ENCODE measurements around the gene DOCK4. TPM values are rescaled to one million over a fixed set of nuclear protein-coding genes. Genes with fewer than 3 reads are reported as not detected.

DOCK4 gene
- total RNA-seq, 4 donors from 2014 or later: 12.7 to 28.4 (median 19.5) TPM

GRCh38 chr7:111823826-111824225 lies 382.4 kb downstream of the DOCK4 start:
- Histone ChIP-seq H3K27ac (no peak overlapping the region), H3K4me1 (no peaks in the 10 kb centered on the region), H3K9me3 (no peaks in the 10 kb centered on the region), H3K27me3 (no peaks in the 10 kb centered on the region), H3K36me3 (no peaks in the 10 kb centered on the region), H3K4me3 (no peak overlapping the region)
- 82 to 89% methylated on average over 4 of the region's 4 CpGs for WGBS, 2 donors (ENCODE audit: low coverage in 1 of 2)
- intact Hi-C loops (cut with DNase I; ENCODE audit: low total_unique reads): no loop called here
- in situ Hi-C loops (cut with MboI; ENCODE audit: low pct_ligation_motif_present in 1 of 4, low pct_unique_long_range_greater_than_20kb in 1 of 4, low sequenced_read_pairs in 3 of 4): no loop called here
- DNase-seq: no peak
- TF ChIP-seq POLR2AphosphoS5 (IDR thresholded peaks at IDR 0.05) (no peak), POLR2A (IDR thresholded peaks at IDR 0.05) (no peak), CTCF (IDR thresholded peaks at IDR 0.05) (no peak), EP300 (IDR thresholded peaks at IDR 0.05; ENCODE audit: low read depth) (no peak)

- TF ChIP-seq CTCF (IDR thresholded peaks at IDR 0.05): no peak
- TF ChIP-seq POLR2AphosphoS5 (IDR thresholded peaks at IDR 0.05): no peak
- TF ChIP-seq POLR2A (IDR thresholded peaks at IDR 0.05): no peak
- TF ChIP-seq EP300 (IDR thresholded peaks at IDR 0.05; ENCODE audit: low read depth): no peak
- H3K4me1 ChIP-seq: no peaks in the 10 kb centered on the region
- DNase-seq: no peak
- no peaks in the 10 kb centered on the region for H3K9me3 ChIP-seq
- intact Hi-C loops (cut with DNase I; ENCODE audit: low total_unique reads) (no loop called here), in situ Hi-C loops (cut with MboI; ENCODE audit: low pct_ligation_motif_present in 1 of 4, low pct_unique_long_range_greater_than_20kb in 1 of 4, low sequenced_read_pairs in 3 of 4) (no loop called here)
- H3K4me3 ChIP-seq: no peak overlapping the region
- no peak overlapping the region for H3K27ac ChIP-seq
- 79 to 88% methylated on average over 3 to 4 of the region's 4 CpGs for WGBS, 2 donors (ENCODE audit: low coverage in 1 of 2)
- no peaks in the 10 kb centered on the region for H3K36me3 ChIP-seq
- no peaks in the 10 kb centered on the region for H3K27me3 ChIP-seq
These were observed 385.2 kb downstream of the DOCK4 start for GRCh38 chr7:111821046-111821445.

- no peaks in the 10 kb centered on the region for H3K9me3 ChIP-seq
- DNase-seq: no peak
- H3K36me3 ChIP-seq: no peaks in the 10 kb centered on the region
- no peak overlapping the region for H3K27ac ChIP-seq
- in situ Hi-C loops (cut with MboI; ENCODE audit: low pct_ligation_motif_present in 1 of 4, low pct_unique_long_range_greater_than_20kb in 1 of 4, low sequenced_read_pairs in 3 of 4): no loop called here
- no peaks in the 10 kb centered on the region for H3K4me1 ChIP-seq
- WGBS, 2 donors (ENCODE audit: low coverage in 1 of 2): 83 to 100% methylated on average over 2 of the region's 2 CpGs
- H3K27me3 ChIP-seq: no peaks in the 10 kb centered on the region
- H3K4me3 ChIP-seq: no peak overlapping the region
- no peak for TF ChIP-seq POLR2AphosphoS5 (IDR thresholded peaks at IDR 0.05)
- TF ChIP-seq CTCF (IDR thresholded peaks at IDR 0.05): no peak
- no peak for TF ChIP-seq EP300 (IDR thresholded peaks at IDR 0.05; ENCODE audit: low read depth)
- TF ChIP-seq POLR2A (IDR thresholded peaks at IDR 0.05): no peak
- intact Hi-C loops (cut with DNase I; ENCODE audit: low total_unique reads): no loop called here
These were observed 385.6 kb downstream of the DOCK4 start for GRCh38 chr7:111820621-111821020.

GRCh38 chr7:111820121-111820520 lies 386.1 kb downstream of the DOCK4 start:
- H3K4me3 ChIP-seq: no peak overlapping the region
- no peak for TF ChIP-seq POLR2AphosphoS5 (IDR thresholded peaks at IDR 0.05)
- no peak for TF ChIP-seq EP300 (IDR thresholded peaks at IDR 0.05; ENCODE audit: low read depth)
- no peak for TF ChIP-seq POLR2A (IDR thresholded peaks at IDR 0.05)
- TF ChIP-seq CTCF (IDR thresholded peaks at IDR 0.05): no peak
- no peaks in the 10 kb centered on the region for H3K4me1 ChIP-seq
- WGBS, 2 donors (ENCODE audit: low coverage in 1 of 2): 93 to 100% methylated on average over 1 of the region's 1 CpG
- in situ Hi-C loops (cut with MboI; ENCODE audit: low pct_ligation_motif_present in 1 of 4, low pct_unique_long_range_greater_than_20kb in 1 of 4, low sequenced_read_pairs in 3 of 4): no loop called here
- H3K27ac ChIP-seq: no peak overlapping the region
- H3K27me3 ChIP-seq: no peaks in the 10 kb centered on the region
- H3K9me3 ChIP-seq: no peaks in the 10 kb centered on the region
- intact Hi-C loops (cut with DNase I; ENCODE audit: low total_unique reads): no loop called here
- H3K36me3 ChIP-seq: no peaks in the 10 kb centered on the region
- DNase-seq: no peak
